ENCODE data around the gene CC2D2B.
A peak's percentile ranks its signal among the peaks of the same experiment; 100 is the strongest.

CC2D2B gene

GRCh38 chr10:96025566-96025965 lies 117.8 kb downstream of the CC2D2B start:
- no peak for DNase-seq (ENCODE audit: low spot score)

GRCh38 chr10:96034625-96035024 lies 126.8 kb downstream of the CC2D2B start:
- DNase-seq (ENCODE audit: low spot score) = no peak
- H3K27ac ChIP-seq = no peak overlapping the region
- no peak for TF ChIP-seq CTCF (IDR thresholded peaks at IDR 0.05)
- no peak overlapping the region for H3K4me3 ChIP-seq

More at GRCh38 chr10:96025566-96025965, 117.8 kb downstream of the CC2D2B start:
- no peak overlapping the region for H3K4me3 ChIP-seq
- no peak overlapping the region for H3K27ac ChIP-seq
- TF ChIP-seq CTCF (IDR thresholded peaks at IDR 0.05) = no peak

- no peak overlapping the region for H3K27ac ChIP-seq
- H3K4me3 ChIP-seq = no peak overlapping the region
- TF ChIP-seq CTCF (IDR thresholded peaks at IDR 0.05) = no peak
- DNase-seq (ENCODE audit: low spot score) = no peak
Measured at GRCh38 chr10:96038476-96039387, 131.0 kb downstream of the CC2D2B start.

GRCh38 chr10:96041146-96041545 lies 133.4 kb downstream of the CC2D2B start:
- TF ChIP-seq CTCF (IDR thresholded peaks at IDR 0.05) = no peak
- Histone ChIP-seq H3K27ac (no peak overlapping the region), H3K4me3 (no peak overlapping the region)
- no peak for DNase-seq (ENCODE audit: low spot score)

GRCh38 chr10:96043033-96043892 lies 135.5 kb downstream of the CC2D2B start, which contains the start of gene CCNJ:
TSS of gene CCNJ (plus strand) at chr10:96043583. CDS start at chr10:96044394, 811 bp downstream.
- no peak for TF ChIP-seq CTCF (IDR thresholded peaks at IDR 0.05)
- DNase-seq (ENCODE audit: low spot score) = peak; percentile 84
- peak within 1 kb of the TSS; percentile 81 to 89 for H3K27ac ChIP-seq
- peak within 1 kb of the TSS; percentile 89 for H3K4me3 ChIP-seq

GRCh38 chr10:96043893-96044715 lies 136.3 kb downstream of the CC2D2B start:
- Histone ChIP-seq H3K27ac (peak overlapping the region; percentile 81 to 89), H3K4me3 (peak overlapping the region; percentile 89)
- DNase-seq (ENCODE audit: low spot score) = peak; percentile 78
- TF ChIP-seq CTCF (IDR thresholded peaks at IDR 0.05) = no peak
